GM18508 (cell line): Measurements from ENCODE around the gene SIL1.
"Not testable (repeated sequence)": the region's sequence is repeated elsewhere in the genome, so short reads cannot be mapped to it uniquely, and the experiment has no call there.

ENCODE experiments used
- ATAC-seq: cut with Tn5 transposase; IDR thresholded peaks from one replicate; pipeline ENCODE4 v1.9.1; 2021; ENCODE audit warnings: moderate number of reproducible peaks; ENCODE audit not compliant: insufficient read depth, unreplicated experiment

Gene SIL1

GRCh38 chr5:138935466-138935865 is 262.7 kb downstream of the SIL1 start:
- ATAC-seq = no peak

- no peak for ATAC-seq
Observed at GRCh38 chr5:138934971-138935370, 263.2 kb downstream of the SIL1 start.

GRCh38 chr5:138933522-138934290 is 264.5 kb downstream of the SIL1 start:
- ATAC-seq = no peak

- no peak for ATAC-seq
Observed at GRCh38 chr5:138932171-138932810, 265.9 kb downstream of the SIL1 start.

GRCh38 chr5:138930371-138931097 is 267.6 kb downstream of the SIL1 start:
- ATAC-seq = no peak

GRCh38 chr5:138929571-138929955 is 268.6 kb downstream of the SIL1 start:
- no peak for ATAC-seq

GRCh38 chr5:138927979-138928378 is 270.2 kb downstream of the SIL1 start:
- ATAC-seq = no peak

GRCh38 chr5:138927544-138927943 is 270.6 kb downstream of the SIL1 start:
- ATAC-seq = no peak

- no peak for ATAC-seq
Observed at GRCh38 chr5:138926688-138927448, 271.3 kb downstream of the SIL1 start.

GRCh38 chr5:138926257-138926656 is 271.9 kb downstream of the SIL1 start:
- no peak for ATAC-seq

GRCh38 chr5:138925090-138925635 is 273.0 kb downstream of the SIL1 start:
- no peak for ATAC-seq

- no peak for ATAC-seq
Observed at GRCh38 chr5:138922494-138922893, 275.7 kb downstream of the SIL1 start.

GRCh38 chr5:138921362-138921761 is 276.8 kb downstream of the SIL1 start:
- not testable (repeated sequence) for ATAC-seq

- ATAC-seq = no peak
Observed at GRCh38 chr5:138920181-138920580, 278.0 kb downstream of the SIL1 start.

GRCh38 chr5:138918686-138919085 is 279.5 kb downstream of the SIL1 start:
- ATAC-seq = no peak

- ATAC-seq = no peak
Observed at GRCh38 chr5:138914338-138914737, 283.8 kb downstream of the SIL1 start.

GRCh38 chr5:138913773-138914172 is 284.4 kb downstream of the SIL1 start:
- no peak for ATAC-seq

GRCh38 chr5:138912093-138912492 is 286.1 kb downstream of the SIL1 start:
- ATAC-seq = no peak

- no peak for ATAC-seq
Observed at GRCh38 chr5:138911441-138911840, 286.7 kb downstream of the SIL1 start.

GRCh38 chr5:138910546-138911185 is 287.5 kb downstream of the SIL1 start:
- ATAC-seq = no peak
